ENCODE results near the gene BOLL. TPM values are rescaled to one million over a fixed set of nuclear protein-coding genes. Genes with fewer than 3 reads are reported as not detected.
"Not testable (repeated sequence)": the region's sequence is repeated elsewhere in the genome, so short reads cannot be mapped to it uniquely, and the experiment has no call there.

BOLL gene, protein sequence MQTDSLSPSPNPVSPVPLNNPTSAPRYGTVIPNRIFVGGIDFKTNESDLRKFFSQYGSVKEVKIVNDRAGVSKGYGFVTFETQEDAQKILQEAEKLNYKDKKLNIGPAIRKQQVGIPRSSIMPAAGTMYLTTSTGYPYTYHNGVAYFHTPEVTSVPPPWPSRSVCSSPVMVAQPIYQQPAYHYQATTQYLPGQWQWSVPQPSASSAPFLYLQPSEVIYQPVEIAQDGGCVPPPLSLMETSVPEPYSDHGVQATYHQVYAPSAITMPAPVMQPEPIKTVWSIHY
- total RNA-seq (2021) = not detected in 2 replicates
- long read RNA-seq, partial matches to known transcripts = 0 of 1 reads
- long read RNA-seq, other reads (novel, unspliced or antisense) = 1 of 1 reads

- no peak within 1 kb of the TSS for H3T11ph ChIP-seq (ENCODE audit: low read length)
- no peak within 1 kb of the TSS for H3K27ac Mint-ChIP-seq
- H3K9me3 ChIP-seq (ENCODE audit: control insufficient read depth, low read depth, low read length) = no peaks in the 10 kb centered on the region
- H3K23ac ChIP-seq (ENCODE audit: insufficient read length, low read depth, low read length) = no peak within 1 kb of the TSS
- no peak within 1 kb of the TSS for H4K91ac ChIP-seq (ENCODE audit: insufficient read length, low read depth, low read length)
- WGBS (ENCODE audit: extremely low coverage, insufficient read length, low lambda C conversion rate) = no CpG with 5 or more reads among the region's 80 CpGs
- H3K9ac ChIP-seq (ENCODE audit: extremely low read depth, insufficient read length, low read length) = no peak within 1 kb of the TSS
- peaks cover 2 to 4% of the 10 kb centered on the region in 2 experiments; a peak in 3 of 5 replicates for H3K9me3 Mint-ChIP-seq
- no peak within 1 kb of the TSS for H2BK20ac ChIP-seq (ENCODE audit: low read depth, low read length, poor library complexity, severe bottlenecking)
- peaks cover 39% of the 10 kb centered on the region for H3K27me3 Mint-ChIP-seq (ENCODE audit: low read depth)
- no peak within 1 kb of the TSS for H3K4me2 ChIP-seq (ENCODE audit: insufficient read depth, insufficient read length, low read length)
- no peak within 1 kb of the TSS; the same call in 1 of the 2 replicates for H2BK15ac ChIP-seq (ENCODE audit: low read depth, low read length)
- H3K56ac ChIP-seq (ENCODE audit: insufficient read length, low read depth, low read length) = no peak within 1 kb of the TSS
- H3K27me3 ChIP-seq (ENCODE audit: insufficient read depth, low read length) = no peaks in the 10 kb centered on the region
- H3K4me3 Mint-ChIP-seq = peak within 1 kb of the TSS; percentile 43 to 72; a peak in 4 of 5 replicates
- TF ChIP-seq CTCF (conservative IDR thresholded peaks at IDR 0.05) = no peak
- H4K8ac ChIP-seq (replicated peaks; ENCODE audit: insufficient read length, low read depth, low read length) = no peak within 1 kb of the TSS
- no peaks in the 10 kb centered on the region for H3K79me2 ChIP-seq (ENCODE audit: insufficient read depth, low read length)
- H3K4me1 ChIP-seq (ENCODE audit: insufficient read depth, low read length) = no peaks in the 10 kb centered on the region
- DNase-seq = peak; percentile 39
- no peaks in the 10 kb centered on the region for H3K4me1 Mint-ChIP-seq
- no peak within 1 kb of the TSS for H3K18ac ChIP-seq (ENCODE audit: insufficient read length, low read depth, low read length)
- peaks cover 2 to 4% (median 2%) of the 10 kb centered on the region in 3 experiments; a peak in 2 of 7 replicates for H3K36me3 Mint-ChIP-seq (ENCODE audit: insufficient read depth in 1 of 3, low read depth in 3 of 3)
- H3K14ac ChIP-seq (ENCODE audit: insufficient read depth, low read length) = no peak within 1 kb of the TSS
- no peak within 1 kb of the TSS for H2BK12ac ChIP-seq (ENCODE audit: insufficient read length, low read depth, low read length)
- H2AK5ac ChIP-seq (ENCODE audit: insufficient read length, low read length) = no peak within 1 kb of the TSS
- no peaks in the 10 kb centered on the region for H4K20me1 ChIP-seq (ENCODE audit: control insufficient read depth, insufficient read depth, insufficient read length)
- no peak within 1 kb of the TSS for H3K27ac ChIP-seq (ENCODE audit: insufficient read length, low read depth, low read length)
- no peak within 1 kb of the TSS for H4K5ac ChIP-seq (ENCODE audit: insufficient read length, low read depth, low read length)
- no peaks in the 10 kb centered on the region for H3K23me2 ChIP-seq (ENCODE audit: insufficient read length, low read depth, low read length, poor library complexity, severe bottlenecking)
- no peak within 1 kb of the TSS for H2BK120ac ChIP-seq (ENCODE audit: low read depth, low read length, poor library complexity, severe bottlenecking)
- H3K79me1 ChIP-seq (ENCODE audit: insufficient read depth, low read depth, low read length, poor library complexity, severe bottlenecking) = no peaks in the 10 kb centered on the region
- no peak within 1 kb of the TSS for H2BK5ac ChIP-seq (ENCODE audit: insufficient read length, low read length)
- no peak within 1 kb of the TSS for H3K4ac ChIP-seq (ENCODE audit: low read depth, low read length)
- H2AFZ ChIP-seq (ENCODE audit: low read length) = no peak within 1 kb of the TSS
These were observed at the start of gene BOLL for GRCh38 chr2:197784956-197785941. Gene BOLL (minus strand): TSS chr2:197785319. CDS start chr2:197781850, 3,469 bp downstream.

- not testable (repeated sequence) for H4K20me1 ChIP-seq (ENCODE audit: control insufficient read depth, insufficient read depth, insufficient read length); H3K4me2 ChIP-seq (ENCODE audit: insufficient read depth, insufficient read length, low read length); H3K9me3 Mint-ChIP-seq; H3K27me3 ChIP-seq (ENCODE audit: insufficient read depth, low read length); H3K79me2 ChIP-seq (ENCODE audit: insufficient read depth, low read length); H2BK15ac ChIP-seq (ENCODE audit: low read depth, low read length); H2BK120ac ChIP-seq (ENCODE audit: low read depth, low read length, poor library complexity, severe bottlenecking); H3K23ac ChIP-seq (ENCODE audit: insufficient read length, low read depth, low read length); DNase-seq; H3K27ac ChIP-seq (ENCODE audit: insufficient read length, low read depth, low read length); H3K4ac ChIP-seq (ENCODE audit: low read depth, low read length); H3K27me3 Mint-ChIP-seq (ENCODE audit: low read depth); H3K56ac ChIP-seq (ENCODE audit: insufficient read length, low read depth, low read length); H2AFZ ChIP-seq (ENCODE audit: low read length); H3K9ac ChIP-seq (ENCODE audit: extremely low read depth, insufficient read length, low read length); H3K9me3 ChIP-seq (ENCODE audit: control insufficient read depth, low read depth, low read length); H4K5ac ChIP-seq (ENCODE audit: insufficient read length, low read depth, low read length); H3K27ac Mint-ChIP-seq; H4K8ac ChIP-seq (replicated peaks; ENCODE audit: insufficient read length, low read depth, low read length); H2BK20ac ChIP-seq (ENCODE audit: low read depth, low read length, poor library complexity, severe bottlenecking); H2BK5ac ChIP-seq (ENCODE audit: insufficient read length, low read length); H3K36me3 Mint-ChIP-seq (ENCODE audit: insufficient read depth in 1 of 3, low read depth in 3 of 3); H3K23me2 ChIP-seq (ENCODE audit: insufficient read length, low read depth, low read length, poor library complexity, severe bottlenecking); H3K79me1 ChIP-seq (ENCODE audit: insufficient read depth, low read depth, low read length, poor library complexity, severe bottlenecking); H3K18ac ChIP-seq (ENCODE audit: insufficient read length, low read depth, low read length); H3K4me3 Mint-ChIP-seq; H3T11ph ChIP-seq (ENCODE audit: low read length); H2AK5ac ChIP-seq (ENCODE audit: insufficient read length, low read length); H2BK12ac ChIP-seq (ENCODE audit: insufficient read length, low read depth, low read length); H3K4me1 ChIP-seq (ENCODE audit: insufficient read depth, low read length); H3K14ac ChIP-seq (ENCODE audit: insufficient read depth, low read length); H4K91ac ChIP-seq (ENCODE audit: insufficient read length, low read depth, low read length); H3K4me1 Mint-ChIP-seq
- no CpG with 5 or more reads among the region's 2 CpGs for WGBS (ENCODE audit: extremely low coverage, insufficient read length, low lambda C conversion rate)
These were observed 49.7 kb upstream of the BOLL start for GRCh38 chr2:197834771-197835170.

Data from H9 (cell line).